Measurements from ENCODE around the gene EIF3L. TPM values are rescaled to one million over a fixed set of nuclear protein-coding genes. Genes with fewer than 3 reads are reported as not detected.

EIF3L gene
- total RNA-seq, 1 donor = 457 TPM

DNA sequence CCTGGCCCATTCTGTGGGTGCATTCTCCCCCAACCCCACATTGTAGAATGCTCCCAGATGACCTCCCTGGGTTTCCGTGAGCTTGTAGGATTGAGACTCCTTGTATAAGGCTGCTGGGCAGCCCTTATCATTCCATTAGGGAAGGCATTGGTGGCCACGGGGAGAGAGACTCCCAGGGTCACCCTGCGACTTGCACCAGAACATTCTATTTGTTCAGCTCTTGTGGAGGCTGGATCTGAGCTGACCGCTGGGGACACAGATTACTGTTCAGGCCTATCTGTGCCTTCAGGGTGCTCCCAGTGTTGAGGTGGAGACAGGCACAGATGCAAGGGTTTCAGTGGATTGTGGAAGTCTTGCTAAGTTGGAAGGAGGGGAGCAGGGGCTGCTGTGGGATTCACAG is 74.7 kb downstream of the EIF3L start:
- H3K4me3 ChIP-seq (ENCODE audit: low read depth, low read length) = no peak overlapping the region
- DNase-seq (ENCODE audit: low read depth) = no peak
- TF ChIP-seq, protein P1, sequence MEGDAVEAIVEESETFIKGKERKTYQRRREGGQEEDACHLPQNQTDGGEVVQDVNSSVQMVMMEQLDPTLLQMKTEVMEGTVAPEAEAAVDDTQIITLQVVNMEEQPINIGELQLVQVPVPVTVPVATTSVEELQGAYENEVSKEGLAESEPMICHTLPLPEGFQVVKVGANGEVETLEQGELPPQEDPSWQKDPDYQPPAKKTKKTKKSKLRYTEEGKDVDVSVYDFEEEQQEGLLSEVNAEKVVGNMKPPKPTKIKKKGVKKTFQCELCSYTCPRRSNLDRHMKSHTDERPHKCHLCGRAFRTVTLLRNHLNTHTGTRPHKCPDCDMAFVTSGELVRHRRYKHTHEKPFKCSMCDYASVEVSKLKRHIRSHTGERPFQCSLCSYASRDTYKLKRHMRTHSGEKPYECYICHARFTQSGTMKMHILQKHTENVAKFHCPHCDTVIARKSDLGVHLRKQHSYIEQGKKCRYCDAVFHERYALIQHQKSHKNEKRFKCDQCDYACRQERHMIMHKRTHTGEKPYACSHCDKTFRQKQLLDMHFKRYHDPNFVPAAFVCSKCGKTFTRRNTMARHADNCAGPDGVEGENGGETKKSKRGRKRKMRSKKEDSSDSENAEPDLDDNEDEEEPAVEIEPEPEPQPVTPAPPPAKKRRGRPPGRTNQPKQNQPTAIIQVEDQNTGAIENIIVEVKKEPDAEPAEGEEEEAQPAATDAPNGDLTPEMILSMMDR (IDR thresholded peaks at IDR 0.05; ENCODE audit: insufficient read depth, low read length) = no peak

DNA sequence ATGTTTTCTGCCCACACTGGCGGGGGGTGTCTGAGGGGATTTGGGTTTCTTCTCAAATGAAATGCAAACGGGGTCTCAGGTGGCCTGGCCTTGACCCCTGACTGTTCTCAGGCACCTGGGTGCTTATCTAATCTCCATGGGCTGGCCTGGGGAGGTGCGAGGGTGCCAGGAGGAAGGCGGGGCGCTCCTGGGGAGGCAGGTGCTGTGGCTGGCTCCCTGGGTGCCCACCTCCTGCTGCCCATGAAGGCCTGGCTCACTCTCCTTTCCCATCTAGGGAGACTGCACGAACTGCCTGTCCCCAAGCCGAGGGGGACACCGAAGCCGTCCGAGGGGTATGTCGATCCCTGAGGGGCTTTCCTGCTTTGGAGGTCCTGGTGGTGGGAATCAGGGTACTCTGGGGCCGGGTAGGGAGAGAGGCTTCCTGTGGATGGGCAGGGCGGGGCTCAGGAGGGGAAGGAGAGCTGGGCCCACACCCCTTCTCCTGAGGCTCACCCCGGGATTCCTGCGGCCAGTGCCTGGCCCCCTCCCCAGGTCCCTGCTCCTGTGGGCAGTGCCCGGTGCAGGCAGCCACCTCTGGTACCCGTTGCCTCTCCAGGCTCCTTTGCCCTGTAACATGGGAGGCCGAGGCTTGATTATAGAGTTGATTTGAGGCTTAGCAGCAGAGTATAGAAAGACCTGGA is 75.3 kb downstream of the EIF3L start:
- H3K4me3 ChIP-seq (ENCODE audit: low read depth, low read length) = no peak overlapping the region
- no peak for DNase-seq (ENCODE audit: low read depth)
- TF ChIP-seq, protein P1 (IDR thresholded peaks at IDR 0.05; ENCODE audit: insufficient read depth, low read length) = no peak

DNA sequence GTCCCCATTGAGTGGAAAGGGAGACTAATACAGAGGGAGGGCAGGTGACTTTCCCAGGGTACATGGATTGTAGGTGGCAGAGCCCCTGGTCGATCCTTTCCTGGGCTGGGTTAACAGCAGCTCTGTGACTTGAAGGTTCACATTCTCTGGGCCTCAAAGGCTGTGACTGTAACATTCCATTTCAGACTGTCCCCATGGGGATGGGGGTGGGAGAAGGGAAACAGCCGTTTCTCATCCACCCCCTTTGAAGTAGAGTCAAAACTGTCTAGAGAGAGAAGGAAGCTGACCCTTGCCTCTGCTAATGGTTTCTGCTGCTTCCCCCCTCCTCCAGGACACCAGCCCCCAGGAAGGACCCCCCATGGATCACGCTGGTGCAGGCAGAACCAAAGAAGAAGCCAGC is 76.1 kb downstream of the EIF3L start:
- H3K4me3 ChIP-seq (ENCODE audit: low read depth, low read length) = no peak overlapping the region
- TF ChIP-seq, protein P1 (IDR thresholded peaks at IDR 0.05; ENCODE audit: insufficient read depth, low read length) = no peak
- no peak for DNase-seq (ENCODE audit: low read depth)

DNA sequence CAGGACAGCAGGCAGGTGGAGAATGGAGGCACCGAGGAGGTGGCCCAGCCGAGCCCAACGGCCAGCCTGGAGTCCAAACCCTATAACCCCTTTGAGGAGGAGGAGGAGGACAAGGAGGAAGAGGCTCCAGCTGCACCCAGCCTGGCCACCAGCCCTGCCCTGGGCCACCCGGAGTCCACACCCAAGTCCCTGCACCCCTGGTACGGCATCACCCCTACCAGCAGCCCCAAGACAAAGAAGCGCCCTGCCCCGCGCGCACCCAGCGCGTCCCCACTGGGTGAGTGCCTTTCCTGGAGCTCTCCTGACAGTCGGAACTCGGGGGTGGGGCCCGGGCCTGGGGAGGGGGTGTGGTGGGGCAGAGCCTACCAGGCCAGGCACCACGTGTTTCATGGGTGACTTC is 76.5 kb downstream of the EIF3L start:
- TF ChIP-seq, protein P1 (IDR thresholded peaks at IDR 0.05; ENCODE audit: insufficient read depth, low read length) = no peak
- DNase-seq (ENCODE audit: low read depth) = no peak
- no peak overlapping the region for H3K4me3 ChIP-seq (ENCODE audit: low read depth, low read length)

DNA sequence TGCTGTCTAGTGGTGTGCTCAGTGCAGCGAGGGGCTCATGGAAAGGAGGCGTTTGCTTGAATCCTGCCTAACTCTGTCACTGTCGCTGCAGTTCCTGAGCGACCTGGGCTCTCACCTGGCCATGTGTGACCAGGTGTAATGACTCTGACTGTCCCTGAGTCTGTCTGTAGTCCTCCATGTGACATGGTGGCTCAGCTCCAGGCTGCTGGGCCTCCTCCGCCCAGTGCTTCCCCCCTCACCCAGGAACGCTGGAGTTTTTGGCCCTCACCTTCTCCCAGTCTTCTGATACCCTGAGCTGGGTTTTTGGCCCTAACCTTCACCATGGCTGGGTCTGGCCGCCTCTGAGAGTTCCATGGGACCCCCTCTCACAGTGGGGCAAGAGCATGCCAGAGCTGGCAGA is 77.1 kb downstream of the EIF3L start:
- TF ChIP-seq, protein P1 (IDR thresholded peaks at IDR 0.05; ENCODE audit: insufficient read depth, low read length) = no peak
- H3K4me3 ChIP-seq (ENCODE audit: low read depth, low read length) = no peak overlapping the region
- no peak for DNase-seq (ENCODE audit: low read depth)

DNA sequence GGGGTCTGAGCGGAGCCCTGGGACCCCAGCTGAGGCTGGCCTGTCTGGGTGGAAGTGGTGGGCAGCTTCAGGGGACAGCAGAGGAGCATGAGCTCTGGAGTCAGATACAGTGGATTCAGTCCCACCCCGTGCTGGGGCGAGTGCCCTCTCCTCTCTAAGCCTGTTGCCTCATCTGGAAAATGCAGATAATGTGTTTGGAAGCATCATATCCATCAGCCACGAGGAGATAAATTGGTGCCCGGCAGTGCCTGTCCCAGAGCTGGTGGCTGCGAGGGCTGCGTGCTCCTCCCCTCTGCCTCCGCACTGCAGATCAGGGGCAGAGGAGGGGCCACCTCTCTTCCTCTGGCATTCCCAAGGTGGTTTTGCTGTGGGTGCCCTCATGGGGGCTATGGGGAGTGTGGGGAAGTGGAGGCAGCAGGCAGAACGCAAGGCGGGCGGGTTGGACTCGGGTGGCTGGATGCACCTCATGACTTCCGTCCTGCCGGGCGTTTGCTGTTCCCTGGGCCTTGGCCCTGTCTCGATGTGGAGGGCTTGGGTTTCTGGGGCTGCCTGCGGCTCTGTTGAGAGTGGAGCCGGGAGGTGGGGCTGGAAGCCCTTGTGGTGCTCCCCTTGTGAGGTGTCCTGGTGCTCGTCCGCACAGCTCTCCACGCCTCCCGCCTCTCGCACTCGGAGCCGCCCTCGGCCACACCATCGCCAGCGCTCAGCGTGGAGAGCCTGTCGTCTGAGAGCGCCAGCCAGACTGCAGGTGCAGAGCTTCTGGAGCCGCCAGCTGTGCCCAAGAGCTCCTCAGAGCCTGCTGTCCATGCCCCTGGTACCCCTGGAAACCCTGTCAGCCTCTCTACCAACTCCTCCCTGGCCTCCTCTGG is 77.8 kb downstream of the EIF3L start:
- TF ChIP-seq, protein P1 (IDR thresholded peaks at IDR 0.05; ENCODE audit: insufficient read depth, low read length) = no peak
- no peak overlapping the region for H3K4me3 ChIP-seq (ENCODE audit: low read depth, low read length)
- no peak for DNase-seq (ENCODE audit: low read depth)

Data from fibroblast of the aortic adventitia (primary cell).